SU-DHL-6 (cell line): ENCODE data around the gene ZBTB11.

Experiments used
- H2AFZ ChIP-seq: fragments of 200-600 bp; sonication (generic); 2 replicates; pipeline ENCODE4 v1.6.1; 2014; ENCODE audit warnings: low read depth, mild to moderate bottlenecking, moderate library complexity, mixed read lengths, antibody characterized with exemption, low read length; ENCODE audit not compliant: severe bottlenecking
- H3F3A ChIP-seq: fragments of 200-600 bp; shearing (Covaris generic); 2 replicates; pipeline ENCODE4 v1.6.0; 2016; ENCODE audit warnings: antibody characterized with exemption, mild to moderate bottlenecking; ENCODE audit not compliant: insufficient read depth
- H3K27ac ChIP-seq: fragments of 200-600 bp; sonication (generic); 2 replicates; pipeline ENCODE4 v1.5.1; 2016; ENCODE audit warnings: low read depth, mild to moderate bottlenecking, low read length, moderate library complexity, mixed read lengths
- H3K27me3 ChIP-seq: fragments of 200-600 bp; sonication (generic), shearing (Covaris generic); 2 replicates; pipeline ENCODE4 v1.6.0; 2014; ENCODE audit warnings: mild to moderate bottlenecking, low read length
- H3K36me3 ChIP-seq: fragments of 200-600 bp; sonication (generic); 2 replicates; pipeline ENCODE4 v1.6.1; 2014; ENCODE audit warnings: mild to moderate bottlenecking, low read length, mixed read lengths
- H3K4me2 ChIP-seq: fragments of 300-600, 200-600 bp; shearing (Covaris generic), sonication (generic); 2 replicates; pipeline ENCODE4 v1.6.0; 2014; ENCODE audit warnings: low read length, low read depth, mild to moderate bottlenecking; ENCODE audit not compliant: poor library complexity, severe bottlenecking
- H3K4me3 ChIP-seq: fragments of 200-600 bp; sonication (generic); 2 replicates; pipeline ENCODE4 v1.5.1; 2014; ENCODE audit warnings: antibody characterized with exemption, low read length, mild to moderate bottlenecking, mixed read lengths; ENCODE audit not compliant: insufficient read depth, poor library complexity, severe bottlenecking
- H3K79me2 ChIP-seq: fragments of 200-600 bp; sonication (generic); 2 replicates; pipeline ENCODE4 v1.6.1; 2014; ENCODE audit warnings: mild to moderate bottlenecking, low read length, moderate library complexity; ENCODE audit not compliant: insufficient read depth
- H3K9ac ChIP-seq: fragments of 200-600 bp; sonication (generic); 2 replicates; pipeline ENCODE4 v1.7.0; 2014; ENCODE audit warnings: mild to moderate bottlenecking, low read length
- H3K9me2 ChIP-seq: fragments of 200-600 bp; sonication (generic); replicated peaks from 2 replicates; pipeline ENCODE4 v1.6.1; 2014; ENCODE audit warnings: low read length; ENCODE audit not compliant: insufficient read depth
- H3K9me3 ChIP-seq: fragments of 200-600 bp; sonication (generic); 2 replicates; pipeline ENCODE4 v1.6.1; 2014; ENCODE audit warnings: low read length, mixed read lengths; ENCODE audit not compliant: insufficient read depth
- H4K20me1 ChIP-seq: fragments of 200-600 bp; sonication (generic); 2 replicates; pipeline ENCODE4 v1.6.1; 2014; ENCODE audit warnings: low read depth, mild to moderate bottlenecking, antibody characterized with exemption, low read length, moderate library complexity, mixed read lengths
- CTCF ChIP-seq: fragments of 200-600 bp; sonication (generic); IDR thresholded peaks from one replicate; pipeline ENCODE4 v1.5.1; 2017; ENCODE audit warnings: antibody characterized with exemption, mild to moderate bottlenecking, low read length, moderate library complexity; ENCODE audit not compliant: insufficient read depth, poor library complexity, severe bottlenecking
- EZH2phosphoT487 ChIP-seq: fragments of 200-600 bp; sonication (generic), shearing (Covaris generic); conservative IDR thresholded peaks from 2 replicates; pipeline ENCODE4 v1.6.1; 2018; ENCODE audit warnings: mild to moderate bottlenecking, antibody characterized with exemption, low read length, moderate library complexity, mixed read lengths

ZBTB11 gene

DNA sequence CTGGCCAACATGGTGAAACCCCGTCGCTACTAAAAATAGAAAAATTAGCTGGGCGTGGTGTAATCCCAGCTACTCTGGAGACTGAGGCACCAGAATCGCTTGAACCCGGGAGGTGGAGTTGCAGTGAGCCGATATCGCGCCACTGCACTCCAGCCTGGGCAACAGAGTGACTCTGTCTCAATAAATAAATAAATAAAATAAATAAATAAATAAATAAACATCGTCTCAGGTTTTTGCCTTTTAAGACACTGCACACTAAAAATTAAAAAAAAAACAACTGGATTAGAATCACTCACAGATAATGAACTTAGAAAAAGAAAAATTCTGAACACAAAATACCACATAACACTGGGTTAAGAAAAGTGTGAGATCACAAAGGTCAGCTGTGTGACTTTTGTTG, 2.4 kb downstream of the ZBTB11 start:
- no peaks in the 10 kb centered on the region for H3K9me3 ChIP-seq
- H3K4me2 ChIP-seq = peak overlapping the region; percentile 99
- no peak overlapping the region for H3K27ac ChIP-seq
- H3K9ac ChIP-seq = 0 out of 2 replicates have a peak overlapping the region, but pooled peaks have one; percentile 92
- no peak overlapping the region for H2AFZ ChIP-seq
- H3K36me3 ChIP-seq = peaks cover 15% of the 10 kb centered on the region
- peaks cover 5% of the 10 kb centered on the region; the same call in 1 of the 2 replicates for H4K20me1 ChIP-seq
- TF ChIP-seq CTCF (no peak), EZH2phosphoT487 (no peak)
- H3K4me3 ChIP-seq = peak overlapping the region; percentile 94
- H3K9me2 ChIP-seq = no peaks in the 10 kb centered on the region
- H3F3A ChIP-seq = peaks cover 13% of the 10 kb centered on the region; the same call in 1 of the 2 replicates
- H3K27me3 ChIP-seq = no peaks in the 10 kb centered on the region
- H3K79me2 ChIP-seq = peaks cover 62% of the 10 kb centered on the region

DNA sequence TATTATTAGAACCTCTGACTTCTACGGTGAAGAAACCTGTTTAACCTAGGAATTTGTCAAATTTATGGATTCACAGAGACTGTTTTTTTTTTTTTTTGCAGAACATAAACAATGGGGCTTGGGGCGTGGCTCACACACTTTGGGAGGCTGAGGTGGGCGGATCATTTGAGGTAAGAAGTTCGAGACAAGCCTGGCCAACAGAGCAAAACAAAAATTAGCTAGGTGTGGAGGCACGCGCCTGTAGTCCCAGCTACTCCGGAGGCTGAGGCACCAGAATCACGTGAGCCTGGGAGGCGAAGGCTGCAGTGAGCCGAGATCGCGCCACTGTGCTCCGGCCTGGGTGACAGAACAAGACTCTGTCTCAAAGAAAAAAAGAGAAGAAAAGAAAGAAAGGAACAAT, 3.0 kb downstream of the ZBTB11 start:
- no peak overlapping the region for H3K4me3 ChIP-seq
- H3K9me3 ChIP-seq = no peaks in the 10 kb centered on the region
- peaks cover 5% of the 10 kb centered on the region; the same call in 1 of the 2 replicates for H4K20me1 ChIP-seq
- H3F3A ChIP-seq = 0 out of 2 replicates have a peak, but pooled peaks cover 11% of the 10 kb centered on the region
- H3K9me2 ChIP-seq = no peaks in the 10 kb centered on the region
- H3K79me2 ChIP-seq = peaks cover 62% of the 10 kb centered on the region
- no peak overlapping the region for H2AFZ ChIP-seq
- no peak for TF ChIP-seq CTCF
- no peak for TF ChIP-seq EZH2phosphoT487
- H3K27me3 ChIP-seq = no peaks in the 10 kb centered on the region
- H3K4me2 ChIP-seq = no peak overlapping the region
- peaks cover 20% of the 10 kb centered on the region for H3K36me3 ChIP-seq
- no peak overlapping the region for H3K9ac ChIP-seq
- H3K27ac ChIP-seq = no peak overlapping the region

- Histone ChIP-seq H3K79me2 (peaks cover 57% of the 10 kb centered on the region), H3K4me2 (no peak overlapping the region), H3K9me2 (no peaks in the 10 kb centered on the region), H3K4me3 (no peak overlapping the region), H3K36me3 (peaks cover 23% of the 10 kb centered on the region), H3K9ac (no peak overlapping the region), H3K27ac (no peak overlapping the region), H3F3A (0 out of 2 replicates have a peak, but pooled peaks cover 3% of the 10 kb centered on the region), H3K9me3 (no peaks in the 10 kb centered on the region), H2AFZ (no peak overlapping the region), H4K20me1 (peaks cover 5% of the 10 kb centered on the region; the same call in 1 of the 2 replicates), H3K27me3 (no peaks in the 10 kb centered on the region)
- no peak for TF ChIP-seq EZH2phosphoT487
- TF ChIP-seq CTCF = no peak
Observed at GRCh38 chr3:101671014-101671413, 5.9 kb downstream of the ZBTB11 start.
